Astrocyte (in vitro differentiated cells and primary cell): Measurements from ENCODE around the gene SPON1. TPM values are rescaled to one million over a fixed set of nuclear protein-coding genes. Genes with fewer than 3 reads are reported as not detected.

Experiments used
- DNase-seq: peaks from one replicate; pipeline ENCODE4 v3.0.0-alpha.2; 2010; ENCODE audit warnings: low read depth
- FAIRE-seq: peaks from 2 replicates; lab custom pipeline; 2011; peaks lifted over from hg19 to GRCh38; lab: Jason Lieb, UNC
- H2AFZ ChIP-seq: 2 replicates; pipeline ENCODE4 v1.6.0; 2012; ENCODE audit warnings: low read depth, low read length, inconsistent platforms
- H3K27ac ChIP-seq: 2 replicates; pipeline ENCODE4 v1.5.1; 2011; ENCODE audit warnings: low read depth, low read length, inconsistent platforms
- H3K27me3 ChIP-seq: 2 replicates; pipeline ENCODE4 v1.6.0; 2011; ENCODE audit warnings: low read length, inconsistent platforms; ENCODE audit not compliant: insufficient read depth
- H3K36me3 ChIP-seq: 2 replicates; pipeline ENCODE4 v1.5.1; 2011; ENCODE audit warnings: low read length, inconsistent platforms; ENCODE audit not compliant: insufficient read depth
- H3K4me1 ChIP-seq: 2 replicates; pipeline ENCODE4 v1.5.1; 2011; ENCODE audit warnings: low read length, inconsistent platforms; ENCODE audit not compliant: insufficient read depth
- H3K4me2 ChIP-seq: 2 replicates; pipeline ENCODE4 v1.6.0; 2012; ENCODE audit warnings: low read length, inconsistent platforms
- H3K4me3 ChIP-seq: 2 replicates; pipeline ENCODE4 v1.5.1; 2011; ENCODE audit warnings: low read depth, mild to moderate bottlenecking, low read length, inconsistent platforms; ENCODE audit not compliant: insufficient read depth
- H3K79me2 ChIP-seq: 2 replicates; pipeline ENCODE4 v1.6.0; 2012; ENCODE audit warnings: mild to moderate bottlenecking, low read length, inconsistent platforms; ENCODE audit not compliant: insufficient read depth
- H3K9ac ChIP-seq: 2 replicates; pipeline ENCODE4 v1.6.0; 2012; ENCODE audit warnings: mild to moderate bottlenecking, low read length, inconsistent platforms
- H3K9me3 ChIP-seq: 2 replicates; pipeline ENCODE4 v1.5.1; 2012; ENCODE audit warnings: low read depth, mild to moderate bottlenecking, low read length, inconsistent platforms; ENCODE audit not compliant: insufficient read depth
- H4K20me1 ChIP-seq: 2 replicates; pipeline ENCODE4 v1.6.0; 2012; ENCODE audit warnings: low read length, inconsistent platforms; ENCODE audit not compliant: insufficient read depth
- H3K27ac Mint-ChIP-seq: one replicate; pipeline ENCODE4 v1.8.0; 2021; ENCODE audit warnings: mild to moderate bottlenecking, mixed read lengths; ENCODE audit not compliant: unreplicated experiment
- H3K27me3 Mint-ChIP-seq: one replicate; pipeline ENCODE4 v1.8.0; 2021; ENCODE audit warnings: low read depth, mixed read lengths; ENCODE audit not compliant: unreplicated experiment
- H3K36me3 Mint-ChIP-seq: one replicate; pipeline ENCODE4 v1.8.0; 2021; ENCODE audit warnings: low read depth, mixed read lengths; ENCODE audit not compliant: unreplicated experiment
- H3K4me1 Mint-ChIP-seq: one replicate; pipeline ENCODE4 v1.8.0; 2021; ENCODE audit warnings: low read depth, mixed read lengths; ENCODE audit not compliant: unreplicated experiment
- H3K4me3 Mint-ChIP-seq: one replicate; pipeline ENCODE4 v1.8.0; 2021; ENCODE audit warnings: mild to moderate bottlenecking, moderate library complexity, mixed read lengths; ENCODE audit not compliant: unreplicated experiment
- H3K9me3 Mint-ChIP-seq: one replicate; pipeline ENCODE4 v1.8.0; 2021; ENCODE audit warnings: mild to moderate bottlenecking, mixed read lengths; ENCODE audit not compliant: unreplicated experiment
- EZH2 ChIP-seq: IDR thresholded peaks from 2 replicates; pipeline ENCODE4 v1.6.1; 2012; ENCODE audit warnings: mild to moderate bottlenecking, low read length, inconsistent platforms; ENCODE audit not compliant: insufficient read depth
- total RNA-seq: library from RNA; stranded (reverse); gene quantifications from 2 replicates; pipeline ENCODE4 v1.2.1, GENCODE V29; 2021
- TF ChIP-seq, protein P1 (sequence below): IDR thresholded peaks from 2 replicates; pipeline ENCODE4 v1.5.1; 2011; ENCODE audit warnings: low read depth, mild to moderate bottlenecking, inconsistent platforms, low read length, moderate library complexity; ENCODE audit not compliant: insufficient read depth

The SPON1 gene
- total RNA-seq, 1 donor from 2014 or later, result 2.0 TPM

DNA sequence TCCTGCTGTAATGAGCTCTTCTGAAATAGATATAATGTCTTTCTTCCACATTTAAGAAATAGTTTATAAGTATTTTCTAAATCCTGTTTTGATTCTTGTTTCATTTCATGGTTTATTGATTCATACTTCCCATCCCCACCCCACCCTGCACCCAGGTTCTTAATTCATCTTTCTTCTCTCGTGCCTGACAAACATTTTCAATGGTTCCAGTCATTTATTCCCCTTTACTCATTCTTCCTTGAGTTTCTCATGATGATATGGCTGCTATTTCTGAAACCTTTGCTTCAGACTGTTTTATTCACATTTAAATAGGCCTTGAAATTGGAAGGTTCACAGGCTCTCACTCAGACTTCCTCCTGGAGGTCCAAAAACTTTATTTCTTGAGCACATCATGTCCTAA lies 142.9 kb downstream of the SPON1 start:
- H3K9ac ChIP-seq, result no peak overlapping the region
- Mint-ChIP-seq H3K36me3 (no peaks in the 10 kb centered on the region), H3K4me1 (no peaks in the 10 kb centered on the region), H3K27ac (no peak overlapping the region), H3K27me3 (no peaks in the 10 kb centered on the region), H3K4me3 (no peak overlapping the region), H3K9me3 (no peaks in the 10 kb centered on the region)
- no peak overlapping the region for H3K4me3 ChIP-seq
- no peaks in the 10 kb centered on the region for H3K36me3 ChIP-seq
- no peaks in the 10 kb centered on the region for H4K20me1 ChIP-seq
- no peaks in the 10 kb centered on the region for H3K27me3 ChIP-seq
- H3K9me3 ChIP-seq, result no peaks in the 10 kb centered on the region
- H3K79me2 ChIP-seq, result no peaks in the 10 kb centered on the region
- H3K4me1 ChIP-seq, result no peaks in the 10 kb centered on the region
- no peak overlapping the region for H3K4me2 ChIP-seq
- DNase-seq (no peak), FAIRE-seq (no peak)
- H2AFZ ChIP-seq, result no peak overlapping the region
- no peak overlapping the region for H3K27ac ChIP-seq
- TF ChIP-seq EZH2, result no peak

DNA sequence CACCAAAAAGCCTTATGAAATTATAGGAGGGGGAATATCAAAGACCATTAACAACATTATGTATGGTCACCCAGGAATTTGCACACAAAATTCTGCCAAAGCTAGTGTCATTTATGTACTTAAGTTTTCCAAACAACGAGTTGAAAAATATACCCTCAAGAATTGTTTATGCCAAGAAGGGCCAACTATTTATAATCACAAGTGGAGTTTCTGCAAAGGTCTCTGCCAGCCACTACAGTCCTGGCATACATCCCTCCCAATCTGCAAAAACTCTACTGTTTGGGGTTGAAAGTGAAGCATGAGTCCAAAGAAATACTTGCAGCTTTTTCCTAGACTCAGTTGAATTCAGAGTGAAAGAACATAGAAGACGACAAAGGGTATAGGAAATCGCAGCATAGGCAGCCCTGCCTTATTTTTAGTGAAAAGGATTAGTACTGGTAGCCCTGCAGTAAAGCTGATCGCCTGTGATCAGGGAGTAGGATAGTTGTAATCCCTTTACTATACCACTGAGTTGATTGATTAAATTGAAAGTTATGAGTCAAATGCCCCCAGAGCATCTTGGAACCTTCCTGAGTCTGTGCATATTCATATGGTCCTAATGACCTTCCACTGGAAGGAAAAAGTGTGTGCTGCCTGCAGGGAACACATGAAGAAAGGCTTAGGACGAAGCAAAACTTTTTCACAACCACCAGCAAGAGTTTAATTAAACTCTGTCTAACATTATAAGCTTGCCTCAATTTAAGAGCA lies 144.0 kb downstream of the SPON1 start:
- Mint-ChIP-seq H3K27me3 (no peaks in the 10 kb centered on the region), H3K4me1 (no peaks in the 10 kb centered on the region), H3K9me3 (no peaks in the 10 kb centered on the region), H3K36me3 (no peaks in the 10 kb centered on the region), H3K4me3 (no peak overlapping the region), H3K27ac (no peak overlapping the region)
- no peak for DNase-seq
- Histone ChIP-seq H3K36me3 (no peaks in the 10 kb centered on the region), H3K4me3 (no peak overlapping the region), H3K79me2 (no peaks in the 10 kb centered on the region), H3K9me3 (no peaks in the 10 kb centered on the region), H4K20me1 (no peaks in the 10 kb centered on the region), H3K27me3 (no peaks in the 10 kb centered on the region), H3K4me1 (no peaks in the 10 kb centered on the region), H3K9ac (no peak overlapping the region), H3K4me2 (no peak overlapping the region), H3K27ac (no peak overlapping the region), H2AFZ (no peak overlapping the region)
- TF ChIP-seq, protein P1, sequence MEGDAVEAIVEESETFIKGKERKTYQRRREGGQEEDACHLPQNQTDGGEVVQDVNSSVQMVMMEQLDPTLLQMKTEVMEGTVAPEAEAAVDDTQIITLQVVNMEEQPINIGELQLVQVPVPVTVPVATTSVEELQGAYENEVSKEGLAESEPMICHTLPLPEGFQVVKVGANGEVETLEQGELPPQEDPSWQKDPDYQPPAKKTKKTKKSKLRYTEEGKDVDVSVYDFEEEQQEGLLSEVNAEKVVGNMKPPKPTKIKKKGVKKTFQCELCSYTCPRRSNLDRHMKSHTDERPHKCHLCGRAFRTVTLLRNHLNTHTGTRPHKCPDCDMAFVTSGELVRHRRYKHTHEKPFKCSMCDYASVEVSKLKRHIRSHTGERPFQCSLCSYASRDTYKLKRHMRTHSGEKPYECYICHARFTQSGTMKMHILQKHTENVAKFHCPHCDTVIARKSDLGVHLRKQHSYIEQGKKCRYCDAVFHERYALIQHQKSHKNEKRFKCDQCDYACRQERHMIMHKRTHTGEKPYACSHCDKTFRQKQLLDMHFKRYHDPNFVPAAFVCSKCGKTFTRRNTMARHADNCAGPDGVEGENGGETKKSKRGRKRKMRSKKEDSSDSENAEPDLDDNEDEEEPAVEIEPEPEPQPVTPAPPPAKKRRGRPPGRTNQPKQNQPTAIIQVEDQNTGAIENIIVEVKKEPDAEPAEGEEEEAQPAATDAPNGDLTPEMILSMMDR, result no peak
- no peak for TF ChIP-seq EZH2
- no peak for FAIRE-seq

GRCh38 chr11:14107050-14107430 lies 144.5 kb downstream of the SPON1 start:
- Mint-ChIP-seq H3K4me3 (no peak overlapping the region), H3K9me3 (no peaks in the 10 kb centered on the region), H3K27me3 (no peaks in the 10 kb centered on the region), H3K27ac (no peak overlapping the region), H3K36me3 (no peaks in the 10 kb centered on the region), H3K4me1 (no peaks in the 10 kb centered on the region)
- H4K20me1 ChIP-seq, result no peaks in the 10 kb centered on the region
- TF ChIP-seq EZH2, result no peak
- TF ChIP-seq, protein P1, result no peak
- no peaks in the 10 kb centered on the region for H3K4me1 ChIP-seq
- H3K27me3 ChIP-seq, result no peaks in the 10 kb centered on the region
- no peak for FAIRE-seq
- H3K36me3 ChIP-seq, result no peaks in the 10 kb centered on the region
- H3K9ac ChIP-seq, result no peak overlapping the region
- no peak overlapping the region for H3K27ac ChIP-seq
- no peak overlapping the region for H3K4me3 ChIP-seq
- H3K79me2 ChIP-seq, result no peaks in the 10 kb centered on the region
- no peaks in the 10 kb centered on the region for H3K9me3 ChIP-seq
- DNase-seq, result no peak
- H3K4me2 ChIP-seq, result no peak overlapping the region
- no peak overlapping the region for H2AFZ ChIP-seq
